ENCODE results near the gene ATG7. TPM values are rescaled to one million over a fixed set of nuclear protein-coding genes. Genes with fewer than 3 reads are reported as not detected.

ATG7 gene
- polyA plus RNA-seq, 2 of the 4 experiments (the other 2 are of a cell fraction) = 27.2 to 41.2 TPM

- no peak for FAIRE-seq
- WGBS (ENCODE audit: missing lambda C conversion rate) = 90% methylated on average over 9 of the region's 9 CpGs
- no peak overlapping the region for H3K4me2 ChIP-seq
- DNase-seq (ENCODE audit: low read depth in 1 of 2, low spot score in 1 of 2) = no peak
- H3K9me3 ChIP-seq = no peaks in the 10 kb centered on the region
- TF ChIP-seq SMC3 (IDR thresholded peaks at IDR 0.05) (no peak), TP53 (CRISPR knock-in tag; IDR thresholded peaks at IDR 0.05) (no peak), ESRRA (IDR thresholded peaks at IDR 0.05; ENCODE audit: borderline replicate concordance, low read length) (no peak), RFX5 (IDR thresholded peaks at IDR 0.05) (no peak), CHD2 (IDR thresholded peaks at IDR 0.05; ENCODE audit: low read length, partially characterized antibody) (no peak), RCOR1 (IDR thresholded peaks at IDR 0.05; ENCODE audit: low read depth, low read length) (no peak), EHMT2 (IDR thresholded peaks at IDR 0.05; ENCODE audit: low read depth) (no peak), ATOH8 (CRISPR knock-in tag; IDR thresholded peaks at IDR 0.05; ENCODE audit: low read depth) (no peak), REST (IDR thresholded peaks at IDR 0.05) (no peak), BCL3 (IDR thresholded peaks at IDR 0.05) (no peak), MYC (IDR thresholded peaks at IDR 0.05; ENCODE audit: borderline replicate concordance, low read length) (no peak), EHF (CRISPR knock-in tag; IDR thresholded peaks at IDR 0.05) (no peak)
- H3K27ac ChIP-seq = no peak overlapping the region
- ChIA-PET POLR2A (no interaction called here), CTCF (no interaction called here)
- ATAC-seq = no peak
- no peaks in the 10 kb centered on the region for H3K4me1 ChIP-seq
- no peak overlapping the region for H3K4me3 ChIP-seq
Measured at GRCh38 chr3:11465744-11466616, 193.8 kb downstream of the ATG7 start.

GRCh38 chr3:11467875-11468274 is 195.7 kb downstream of the ATG7 start:
- WGBS (ENCODE audit: missing lambda C conversion rate) = 92% methylated on average over 4 of the region's 4 CpGs
- no peak for ATAC-seq
- no peak for DNase-seq (ENCODE audit: low read depth in 1 of 2, low spot score in 1 of 2)
- Histone ChIP-seq H3K9me3 (no peaks in the 10 kb centered on the region), H3K4me2 (no peak overlapping the region), H3K4me3 (no peak overlapping the region), H3K27ac (no peak overlapping the region), H3K4me1 (no peaks in the 10 kb centered on the region)
- ChIA-PET POLR2A (no interaction called here), CTCF (no interaction called here)
- FAIRE-seq = no peak
- TF ChIP-seq CBX8 (IDR thresholded peaks at IDR 0.05) (no peak), MAFK (IDR thresholded peaks at IDR 0.05; ENCODE audit: partially characterized antibody) (peak; percentile 54), NPAS2 (CRISPR knock-in tag; IDR thresholded peaks at IDR 0.05; ENCODE audit: borderline replicate concordance) (no peak), EP300 (IDR thresholded peaks at IDR 0.05) (no peak), BCL3 (IDR thresholded peaks at IDR 0.05) (no peak), ELK1 (IDR thresholded peaks at IDR 0.05; ENCODE audit: low read depth, low read length) (no peak)

Data from A549 (cell line).